Measurements from ENCODE around the gene ADAMTS10. TPM values are rescaled to one million over a fixed set of nuclear protein-coding genes. Genes with fewer than 3 reads are reported as not detected.
A peak's percentile ranks its signal among the peaks of the same experiment; 100 is the strongest.

Gene ADAMTS10
- total and polyA plus RNA-seq, 2 of the 13 experiments (the other 11 are each of a cell fraction or from before 2014, with no cell fraction given) = 0.49 to 1.7 TPM

- in situ Hi-C loops (cut with HindIII; ENCODE audit: extremely low pct_ligation_motif_present, low pct_unique_long_range_greater_than_20kb) = no loop called here
- Histone ChIP-seq H3K9ac (ENCODE audit: insufficient read depth, low read depth, low read length) (no peak overlapping the region), H3K36me3 (replicated peaks in 1 of 2; ENCODE audit: control insufficient read depth in 1 of 2, insufficient read depth in 2 of 2, low read length in 2 of 2) (no peaks in the 10 kb centered on the region), H3K9me3 (ENCODE audit: low read length) (peaks cover 5% of the 10 kb centered on the region), H3K27ac (ENCODE audit: extremely low read length, insufficient read depth, low read length) (no peak overlapping the region), H3K4me2 (ENCODE audit: low read depth, low read length) (no peak overlapping the region), H4K20me1 (ENCODE audit: insufficient read depth, low read length) (no peaks in the 10 kb centered on the region), H2AFZ (ENCODE audit: low read length) (no peak overlapping the region), H3K4me3 (replicated peaks in 1 of 3; ENCODE audit: insufficient read depth in 1 of 3, low read depth in 2 of 3, low read length in 3 of 3) (no peak overlapping the region), H3K79me2 (ENCODE audit: insufficient read depth, low read length) (no peaks in the 10 kb centered on the region), H3K4me1 (ENCODE audit: insufficient read depth, low read length) (peaks cover 53% of the 10 kb centered on the region), H3K27me3 (ENCODE audit: control insufficient read depth in 1 of 2, insufficient read depth in 2 of 2, low read length in 2 of 2) (no peaks in the 10 kb centered on the region)
- intact Hi-C loops (cut with micrococcal nuclease; ENCODE audit: unreplicated experiment) = loop anchor here (1.0 kb wide), 1 partner anchor 27 kb away; no protein-coding TSS in a partner anchor
- no peak for FAIRE-seq
- DNase-seq (ENCODE audit: low spot score) = no peak
- ChIA-PET CTCF (ENCODE audit: low intra/inter-chr PET ratio, low total read pairs) (interaction anchor here (0.6 to 4.0 kb wide), 5 partner anchors 27 to 574 kb away, joined by 3 to 45 read pairs (median 4); partner anchors contain the start of gene ACTL9), POLR2A (interaction anchor here (1.0 to 2.9 kb wide), 4 partner anchors 9 to 31 kb away, joined by 3 to 38 read pairs (median 4); partner anchors contain the start of gene NFILZ)
- BruUV-seq (replicated peaks) = no TSS peak
- WGBS (ENCODE audit: low lambda C conversion rate) = 68% methylated on average over 5 of the region's 5 CpGs
- ATAC-seq = no peak
- TF ChIP-seq CREB1 (IDR thresholded peaks at IDR 0.05) (no peak), CREB1 (CRISPR knock-in tag; IDR thresholded peaks at IDR 0.05) (no peak), NCOA1 (CRISPR knock-in tag; IDR thresholded peaks at IDR 0.05) (0 out of 2 replicates have a peak, but pooled peaks have one; percentile 28), PRDM10 (CRISPR knock-in tag; IDR thresholded peaks at IDR 0.05; ENCODE audit: low read depth) (no peak), BRF2 (CRISPR knock-in tag; IDR thresholded peaks at IDR 0.05) (no peak), ZNF530 (CRISPR knock-in tag; IDR thresholded peaks at IDR 0.05; ENCODE audit: low read depth) (no peak), NCOA2 (CRISPR knock-in tag; IDR thresholded peaks at IDR 0.05) (no peak)
These were observed 32.0 kb upstream of the ADAMTS10 start for GRCh38 chr19:8642561-8642960.

Data from HepG2 (cell line).